SK-N-SH (cell line): Measurements from ENCODE around the gene KRT3.

Experiments used
- CTCF ChIP-seq: fragments of 200-600 bp; sonication (generic); IDR thresholded peaks from 2 replicates; pipeline ENCODE4 v1.6.1; 2017; ENCODE audit warnings: antibody characterized with exemption, mild to moderate bottlenecking, moderate library complexity
- EP300 ChIP-seq, 2 experiments: IDR thresholded peaks; 2 replicates each; pipeline versions ENCODE4 v1.4.0 to v1.6.1; 2012; ENCODE audit warnings: borderline replicate concordance in 1 of 2, low read depth in 1 of 2, low read length in 1 of 2
- EZH2phosphoT487 ChIP-seq: fragments of 200-600 bp; sonication (generic); IDR thresholded peaks from 2 replicates; pipeline ENCODE4 v1.6.1; 2017; ENCODE audit warnings: low read depth, mixed run types, mild to moderate bottlenecking, antibody characterized with exemption, moderate library complexity, borderline replicate concordance
- FOXJ3 ChIP-seq: sonication (generic); formaldehyde crosslinking; IDR thresholded peaks from 2 replicates; pipeline ENCODE4 v1.5.1; 2020; ENCODE audit warnings: mild to moderate bottlenecking, missing genetic modification reagents
- FOXM1 ChIP-seq: IDR thresholded peaks from 2 replicates; pipeline ENCODE4 v1.4.0; 2012; ENCODE audit warnings: low read depth, mild to moderate bottlenecking
- JUND ChIP-seq: IDR thresholded peaks from 2 replicates; pipeline ENCODE4 v1.4.0; 2012
- POLR2AphosphoS5 ChIP-seq: IDR thresholded peaks from 2 replicates; pipeline ENCODE4 v1.6.1; 2012; ENCODE audit warnings: low read depth, low read length
- RAD21 ChIP-seq: IDR thresholded peaks from 2 replicates; pipeline ENCODE4 v1.6.1; 2012; ENCODE audit warnings: mild to moderate bottlenecking, low read length
- REST ChIP-seq: IDR thresholded peaks from 2 replicates; pipeline ENCODE4 v1.6.1; 2012; ENCODE audit warnings: mild to moderate bottlenecking, low read depth, low read length, moderate library complexity
- ZBTB33 ChIP-seq: IDR thresholded peaks from 2 replicates; pipeline ENCODE4 v1.4.0; 2012; ENCODE audit warnings: low read depth, borderline replicate concordance
- TF ChIP-seq, protein P1 (sequence below): IDR thresholded peaks from 2 replicates; pipeline ENCODE4; 2012
- TF ChIP-seq, protein P2 (sequence below): IDR thresholded peaks from 2 replicates; pipeline ENCODE4 v1.4.0; 2012; ENCODE audit warnings: low read depth

DNA sequence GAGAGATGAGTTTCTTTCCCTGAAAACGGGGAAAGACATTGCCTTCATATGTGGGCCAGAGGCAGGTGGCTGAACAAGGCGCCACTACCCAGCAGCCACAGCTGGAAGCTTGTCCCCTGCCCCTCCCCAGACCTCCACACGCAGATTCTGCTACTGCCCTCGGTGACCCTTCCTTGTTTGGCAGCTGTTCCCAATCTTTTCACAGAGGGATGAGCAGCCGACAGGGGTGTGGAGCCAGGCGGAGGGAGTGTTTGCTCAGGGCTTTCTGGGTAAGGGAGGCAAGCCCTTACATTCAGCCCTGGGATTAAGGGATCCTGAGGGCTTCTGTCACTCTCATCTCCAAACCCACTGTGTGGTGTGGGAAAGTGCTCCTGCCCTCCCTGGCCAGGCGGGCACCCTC lies 22.5 kb upstream of the KRT3 start:
- no peak for TF ChIP-seq POLR2AphosphoS5
- no peak for TF ChIP-seq CTCF
- no peak for TF ChIP-seq FOXJ3 (CRISPR knock-in tag)
- no peak for TF ChIP-seq JUND
- no peak for TF ChIP-seq FOXM1
- TF ChIP-seq EZH2phosphoT487 = no peak
- TF ChIP-seq, protein P1, sequence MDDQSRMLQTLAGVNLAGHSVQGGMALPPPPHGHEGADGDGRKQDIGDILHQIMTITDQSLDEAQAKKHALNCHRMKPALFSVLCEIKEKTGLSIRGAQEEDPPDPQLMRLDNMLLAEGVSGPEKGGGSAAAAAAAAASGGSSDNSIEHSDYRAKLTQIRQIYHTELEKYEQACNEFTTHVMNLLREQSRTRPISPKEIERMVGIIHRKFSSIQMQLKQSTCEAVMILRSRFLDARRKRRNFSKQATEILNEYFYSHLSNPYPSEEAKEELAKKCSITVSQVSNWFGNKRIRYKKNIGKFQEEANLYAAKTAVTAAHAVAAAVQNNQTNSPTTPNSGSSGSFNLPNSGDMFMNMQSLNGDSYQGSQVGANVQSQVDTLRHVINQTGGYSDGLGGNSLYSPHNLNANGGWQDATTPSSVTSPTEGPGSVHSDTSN = no peak
- TF ChIP-seq ZBTB33 = no peak
- TF ChIP-seq RAD21 = no peak
- TF ChIP-seq, protein P2, sequence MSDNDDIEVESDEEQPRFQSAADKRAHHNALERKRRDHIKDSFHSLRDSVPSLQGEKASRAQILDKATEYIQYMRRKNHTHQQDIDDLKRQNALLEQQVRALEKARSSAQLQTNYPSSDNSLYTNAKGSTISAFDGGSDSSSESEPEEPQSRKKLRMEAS = no peak
- no peak for TF ChIP-seq REST
- no peak for TF ChIP-seq EP300 (IDR thresholded peaks at IDR 0.05; ENCODE audit: borderline replicate concordance in 1 of 2, low read depth in 1 of 2, low read length in 1 of 2)
